ENCODE measurements around the gene ZMIZ1.

GRCh38 chr10:79067241-79068202 is 1.2 kb upstream of the ZMIZ1 start:
- TF ChIP-seq CTCF (IDR thresholded peaks at IDR 0.05; ENCODE audit: low read depth, low read length) (peak; percentile 35), POLR2A (IDR thresholded peaks at IDR 0.05; ENCODE audit: extremely low read depth, insufficient read length) (no peak), MAX (IDR thresholded peaks at IDR 0.05; ENCODE audit: low read depth, low read length) (peak; percentile 52; the same call in 1 of the 2 replicates), MYC (IDR thresholded peaks at IDR 0.05; ENCODE audit: low read depth, low read length) (peak; percentile 79)

Measured in NB4 (cell line).